Testis (tissue), 2 donors: ENCODE data around the gene ANGPTL4.

Experiments
- POLR2A ChIP-seq: fragments of 450-650 bp; IDR thresholded peaks from one replicate; pipeline ENCODE4 v1.6.1; 2017; ENCODE audit warnings: antibody characterized with exemption, mild to moderate bottlenecking, moderate library complexity
- TF ChIP-seq, protein P1 (sequence below), 3 experiments: fragments of 450-650 bp in 2 of 3; fragments of 200-600 bp in 1 of 3; sonication (generic) in 1 of 3; IDR thresholded peaks; one replicate each; pipeline ENCODE4 v1.5.1; 2016 to 2019; ENCODE audit warnings: antibody characterized with exemption in 3 of 3, mild to moderate bottlenecking in 2 of 3, moderate library complexity in 1 of 3

DNA sequence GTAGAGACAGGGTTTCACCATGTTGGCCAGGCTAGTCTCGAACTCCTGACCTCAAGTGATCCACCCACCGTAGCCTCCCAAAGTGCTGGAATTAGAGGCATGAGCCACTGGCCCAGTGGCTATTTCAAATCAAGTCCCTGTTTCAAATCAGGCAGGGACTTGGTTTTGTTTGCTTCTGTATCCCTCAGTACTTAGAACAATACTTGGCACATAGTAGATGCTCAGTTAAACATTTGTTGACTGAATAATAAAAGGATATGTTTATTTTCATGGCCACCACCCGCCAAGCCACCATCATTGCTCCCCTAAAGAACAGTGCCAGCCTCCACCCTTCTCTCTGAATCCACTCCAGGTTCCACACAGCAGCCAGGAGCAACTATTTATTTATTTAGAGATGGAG, 38.5 kb upstream of the ANGPTL4 start:
- TF ChIP-seq, protein P1, sequence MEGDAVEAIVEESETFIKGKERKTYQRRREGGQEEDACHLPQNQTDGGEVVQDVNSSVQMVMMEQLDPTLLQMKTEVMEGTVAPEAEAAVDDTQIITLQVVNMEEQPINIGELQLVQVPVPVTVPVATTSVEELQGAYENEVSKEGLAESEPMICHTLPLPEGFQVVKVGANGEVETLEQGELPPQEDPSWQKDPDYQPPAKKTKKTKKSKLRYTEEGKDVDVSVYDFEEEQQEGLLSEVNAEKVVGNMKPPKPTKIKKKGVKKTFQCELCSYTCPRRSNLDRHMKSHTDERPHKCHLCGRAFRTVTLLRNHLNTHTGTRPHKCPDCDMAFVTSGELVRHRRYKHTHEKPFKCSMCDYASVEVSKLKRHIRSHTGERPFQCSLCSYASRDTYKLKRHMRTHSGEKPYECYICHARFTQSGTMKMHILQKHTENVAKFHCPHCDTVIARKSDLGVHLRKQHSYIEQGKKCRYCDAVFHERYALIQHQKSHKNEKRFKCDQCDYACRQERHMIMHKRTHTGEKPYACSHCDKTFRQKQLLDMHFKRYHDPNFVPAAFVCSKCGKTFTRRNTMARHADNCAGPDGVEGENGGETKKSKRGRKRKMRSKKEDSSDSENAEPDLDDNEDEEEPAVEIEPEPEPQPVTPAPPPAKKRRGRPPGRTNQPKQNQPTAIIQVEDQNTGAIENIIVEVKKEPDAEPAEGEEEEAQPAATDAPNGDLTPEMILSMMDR (IDR thresholded peaks at IDR 0.05) = no peak
- no peak for TF ChIP-seq POLR2A
